DOHH2 (cell line): ENCODE results near the gene ABCA10.

Experiments used
- H3F3A ChIP-seq: fragments of 200-600 bp; sonication (generic), shearing (Covaris generic); 2 replicates; pipeline ENCODE4 v1.6.0; 2016; ENCODE audit warnings: antibody characterized with exemption, mild to moderate bottlenecking; ENCODE audit not compliant: control insufficient read depth, insufficient read depth
- H3K27ac ChIP-seq: fragments of 200-600 bp; sonication (generic); 2 replicates; pipeline ENCODE4 v1.5.1; 2014; ENCODE audit warnings: low read depth, mild to moderate bottlenecking, low read length, moderate library complexity
- H3K27me3 ChIP-seq: fragments of 200-600 bp; sonication (generic); 2 replicates; pipeline ENCODE4 v1.6.1; 2014; ENCODE audit warnings: mild to moderate bottlenecking, low read length, mixed read lengths; ENCODE audit not compliant: control insufficient read depth
- H3K36me3 ChIP-seq: fragments of 200-600 bp; sonication (generic); 2 replicates; pipeline ENCODE4 v1.6.1; 2014; ENCODE audit warnings: mild to moderate bottlenecking, low read length, moderate library complexity, mixed read lengths; ENCODE audit not compliant: control insufficient read depth
- H3K4me1 ChIP-seq: fragments of 200-600 bp; sonication (generic); 2 replicates; pipeline ENCODE4 v1.6.1; 2014; ENCODE audit warnings: mild to moderate bottlenecking, low read length, mixed read lengths; ENCODE audit not compliant: control insufficient read depth
- H3K4me2 ChIP-seq: fragments of 200-600 bp; sonication (generic); 2 replicates; pipeline ENCODE4 v1.6.0; 2014; ENCODE audit warnings: mild to moderate bottlenecking, low read length, moderate library complexity
- H3K4me3 ChIP-seq: fragments of 200-600 bp; sonication (generic); 2 replicates; pipeline ENCODE4 v1.5.1; 2014; ENCODE audit warnings: mild to moderate bottlenecking, low read length, mixed read lengths
- H3K79me2 ChIP-seq: fragments of 200-600 bp; sonication (generic); 2 replicates; pipeline ENCODE4 v1.6.1; 2014; ENCODE audit warnings: mild to moderate bottlenecking, low read length, mixed read lengths; ENCODE audit not compliant: control insufficient read depth
- H3K9me2 ChIP-seq: fragments of 200-600 bp; sonication (generic); replicated peaks from 2 replicates; pipeline ENCODE4 v1.6.1; 2014; ENCODE audit warnings: mild to moderate bottlenecking, low read length, mixed read lengths; ENCODE audit not compliant: control insufficient read depth
- H3K9me3 ChIP-seq: fragments of 200-600 bp; sonication (generic); 2 replicates; pipeline ENCODE4 v1.6.1; 2014; ENCODE audit warnings: antibody characterized with exemption, low read length, mixed read lengths; ENCODE audit not compliant: control insufficient read depth, insufficient read depth
- H4K20me1 ChIP-seq: fragments of 200-600 bp; sonication (generic); 2 replicates; pipeline ENCODE4 v1.6.0; 2014; ENCODE audit warnings: low read depth, mild to moderate bottlenecking, antibody characterized with exemption, low read length, moderate library complexity; ENCODE audit not compliant: control insufficient read depth, insufficient read depth
- CTCF ChIP-seq: fragments of 200-600 bp; sonication (generic); IDR thresholded peaks from one replicate; pipeline ENCODE4 v1.5.1; 2014; ENCODE audit warnings: antibody characterized with exemption, mild to moderate bottlenecking, low read depth, low read length; ENCODE audit not compliant: poor library complexity, severe bottlenecking
- EZH2phosphoT487 ChIP-seq: fragments of 200-600 bp; sonication (generic); IDR thresholded peaks from 2 replicates; pipeline ENCODE4 v1.6.1; 2017; ENCODE audit warnings: borderline replicate concordance, mild to moderate bottlenecking, antibody characterized with exemption, low read length, moderate library complexity, mixed read lengths

The ABCA10 gene

GRCh38 chr17:69269131-69269998 is 40.7 kb upstream of the ABCA10 start:
- Histone ChIP-seq H4K20me1 (no peaks in the 10 kb centered on the region), H3K79me2 (no peaks in the 10 kb centered on the region), H3K27me3 (no peaks in the 10 kb centered on the region), H3K4me1 (no peaks in the 10 kb centered on the region), H3K4me2 (no peak overlapping the region), H3K4me3 (no peak overlapping the region), H3F3A (no peaks in the 10 kb centered on the region), H3K9me2 (no peaks in the 10 kb centered on the region), H3K36me3 (no peaks in the 10 kb centered on the region), H3K27ac (no peak overlapping the region), H3K9me3 (no peaks in the 10 kb centered on the region)
- TF ChIP-seq EZH2phosphoT487 (no peak), CTCF (no peak)

- no peak overlapping the region for H3K27ac ChIP-seq
- H3K36me3 ChIP-seq, result no peaks in the 10 kb centered on the region
- H3K9me3 ChIP-seq, result no peaks in the 10 kb centered on the region
- no peaks in the 10 kb centered on the region for H3K27me3 ChIP-seq
- no peak for TF ChIP-seq EZH2phosphoT487
- no peak for TF ChIP-seq CTCF
- H4K20me1 ChIP-seq, result no peaks in the 10 kb centered on the region
- H3F3A ChIP-seq, result no peaks in the 10 kb centered on the region
- no peak overlapping the region for H3K4me2 ChIP-seq
- H3K79me2 ChIP-seq, result no peaks in the 10 kb centered on the region
- no peaks in the 10 kb centered on the region for H3K9me2 ChIP-seq
- no peak overlapping the region for H3K4me3 ChIP-seq
- H3K4me1 ChIP-seq, result no peaks in the 10 kb centered on the region
These were observed 40.0 kb upstream of the ABCA10 start for GRCh38 chr17:69268543-69269014.

- Histone ChIP-seq H3K79me2 (no peaks in the 10 kb centered on the region), H3F3A (no peaks in the 10 kb centered on the region), H3K4me1 (no peaks in the 10 kb centered on the region), H3K9me2 (no peaks in the 10 kb centered on the region), H3K27me3 (no peaks in the 10 kb centered on the region), H4K20me1 (no peaks in the 10 kb centered on the region), H3K4me3 (no peak overlapping the region), H3K36me3 (no peaks in the 10 kb centered on the region), H3K9me3 (no peaks in the 10 kb centered on the region), H3K4me2 (no peak overlapping the region), H3K27ac (no peak overlapping the region)
- no peak for TF ChIP-seq CTCF
- no peak for TF ChIP-seq EZH2phosphoT487
These were observed 38.6 kb upstream of the ABCA10 start for GRCh38 chr17:69267219-69267618.
